Activated CD8-positive, alpha-beta memory T cell treated with anti-CD3 and anti-CD28 coated beads for 36 hours (primary cell): ENCODE data around the gene SLFNL1. TPM values are rescaled to one million over a fixed set of nuclear protein-coding genes. Genes with fewer than 3 reads are reported as not detected.

Source experiments
- CTCF ChIA-PET: fragments of 350-600 bp; sonication (Branson Sonifier 250); formaldehyde crosslinking; loops from one replicate; lab custom pipeline; 2021; ENCODE audit warnings: antibody characterized with exemption; lab: Charles Lee
- POLR2A ChIA-PET: fragments of 350-600 bp; sonication (Branson Sonifier 250); formaldehyde crosslinking; loops from one replicate; lab custom pipeline; 2021; ENCODE audit warnings: antibody characterized with exemption; lab: Charles Lee
- total RNA-seq, 2 experiments: library from RNA; stranded (reverse); gene quantifications; one replicate each; pipeline ENCODE4 v1.2.3, GENCODE V29; 2021

The SLFNL1 gene
- total RNA-seq, 2 experiments from 2014 or later = 0.06 to 0.11 TPM

- ChIA-PET POLR2A (no interaction called here), CTCF (interaction anchor here (1.0 kb wide), 1 partner anchor 44 kb away, joined by 4 read pairs; no protein-coding TSS in a partner anchor)
Observed at GRCh38 chr1:40998668-40999067, 22.9 kb downstream of the SLFNL1 start.

DNA sequence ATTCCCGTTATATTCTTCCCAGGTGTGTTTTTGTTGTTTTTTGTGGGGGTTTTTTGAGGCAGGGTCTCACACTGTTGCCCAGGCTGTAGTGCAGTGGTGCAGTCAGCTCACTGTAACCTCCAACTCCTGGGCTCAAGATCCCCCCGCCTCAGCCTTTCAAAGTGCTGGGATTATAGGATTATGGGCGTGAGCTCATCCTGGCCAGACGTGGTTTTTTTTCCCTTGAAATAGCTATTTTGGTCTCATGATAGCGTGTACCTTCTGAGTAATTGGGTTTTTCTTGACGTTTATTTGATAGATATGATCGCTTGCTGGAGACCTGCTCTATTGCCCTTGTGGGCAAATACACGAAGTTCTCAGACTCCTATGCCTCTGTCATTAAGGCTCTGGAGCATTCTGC, 24.4 kb downstream of the SLFNL1 start:
- POLR2A ChIA-PET = no interaction called here
- CTCF ChIA-PET = no interaction called here

DNA sequence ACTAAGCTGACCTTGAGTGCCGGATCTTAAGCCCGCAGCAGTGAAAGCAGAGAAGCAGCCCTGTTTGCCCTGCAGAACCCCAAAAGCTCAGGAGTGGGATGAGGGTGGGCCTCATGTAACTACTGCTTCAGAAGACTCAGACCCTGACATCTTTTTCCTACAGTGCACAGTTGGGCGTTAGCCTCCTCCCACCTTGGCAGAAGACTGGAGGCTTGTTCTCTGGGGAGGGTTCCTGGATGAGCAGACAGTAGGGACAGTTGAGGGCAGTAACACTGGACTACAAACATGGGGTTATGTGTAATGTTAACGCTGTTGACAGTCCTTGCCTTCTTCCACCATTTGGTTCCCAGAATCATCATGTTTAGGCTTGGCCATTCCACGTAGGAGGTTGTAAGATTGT, 32.5 kb downstream of the SLFNL1 start:
- ChIA-PET CTCF (no interaction called here), POLR2A (no interaction called here)

- CTCF ChIA-PET = no interaction called here
- POLR2A ChIA-PET = interaction anchor here (0.7 kb wide), 1 partner anchor 16 kb away, joined by 4 read pairs; no protein-coding TSS in a partner anchor
Observed at GRCh38 chr1:40988280-40988679, 33.2 kb downstream of the SLFNL1 start.

GRCh38 chr1:40987439-40988276, 33.9 kb downstream of the SLFNL1 start:
- ChIA-PET CTCF (no interaction called here), POLR2A (interaction anchor here (0.7 kb wide), 1 partner anchor 17 kb away, joined by 4 read pairs; no protein-coding TSS in a partner anchor)

GRCh38 chr1:40986956-40987355, 34.6 kb downstream of the SLFNL1 start:
- ChIA-PET CTCF (no interaction called here), POLR2A (no interaction called here)

DNA sequence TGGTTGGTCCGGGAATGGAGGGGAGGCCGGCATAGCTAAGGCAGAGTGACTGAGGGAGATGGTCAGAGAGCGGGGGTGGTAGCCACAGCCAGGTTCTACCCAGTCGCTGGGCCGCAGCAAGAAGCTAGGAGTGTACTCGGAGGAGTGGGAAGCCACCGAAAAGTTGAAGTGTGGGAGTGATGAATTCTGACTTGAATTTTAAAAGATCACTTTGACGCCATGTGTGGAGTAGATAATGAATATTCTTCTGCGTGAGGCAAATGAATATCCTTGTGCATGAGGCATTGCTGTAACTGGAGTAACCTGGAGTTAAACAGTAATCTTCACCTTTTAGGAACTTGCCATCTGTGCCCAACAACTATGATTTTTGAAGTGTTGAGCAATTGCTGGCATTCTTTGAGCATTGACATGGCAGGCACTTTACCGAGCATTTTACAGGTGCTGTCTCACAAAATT, 35.2 kb downstream of the SLFNL1 start:
- ChIA-PET POLR2A (interaction anchor here (0.9 kb wide), 1 partner anchor 17 kb away, joined by 4 read pairs; no protein-coding TSS in a partner anchor), CTCF (no interaction called here)

DNA sequence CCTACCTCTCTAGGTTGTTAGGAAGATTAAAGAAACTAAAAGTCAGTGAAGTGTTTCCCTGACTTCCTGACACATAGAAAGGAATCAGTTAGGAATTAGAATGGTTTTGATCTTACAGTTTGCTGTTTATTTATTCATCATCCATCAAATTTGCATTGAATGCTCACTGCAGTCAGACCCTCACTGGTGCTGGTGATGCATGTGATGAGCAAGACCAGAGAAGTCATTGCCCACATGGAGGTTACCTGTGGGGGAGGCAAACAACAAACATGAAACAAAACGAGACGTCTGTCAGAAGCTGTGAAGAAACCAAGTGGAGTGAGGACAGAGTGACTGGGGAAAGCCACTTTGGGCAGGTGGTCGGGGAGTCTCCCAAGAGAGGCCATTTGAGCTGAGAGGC, 35.6 kb downstream of the SLFNL1 start:
- CTCF ChIA-PET = no interaction called here
- POLR2A ChIA-PET = interaction anchor here (0.9 kb wide), 1 partner anchor 18 kb away, joined by 4 read pairs; no protein-coding TSS in a partner anchor

- POLR2A ChIA-PET = no interaction called here
- CTCF ChIA-PET = interaction anchor here (2.1 kb wide), 1 partner anchor 18 kb away, joined by 7 read pairs; no protein-coding TSS in a partner anchor
Observed at GRCh38 chr1:40985161-40985560, 36.4 kb downstream of the SLFNL1 start.

- CTCF ChIA-PET = interaction anchor here (2.1 kb wide), 1 partner anchor 19 kb away, joined by 7 read pairs; no protein-coding TSS in a partner anchor
- POLR2A ChIA-PET = interaction anchor here (1.2 kb wide), 1 partner anchor 19 kb away, joined by 8 read pairs; no protein-coding TSS in a partner anchor
Observed at GRCh38 chr1:40984531-40984930, 37.0 kb downstream of the SLFNL1 start.

- ChIA-PET CTCF (interaction anchor here (2.1 kb wide), 1 partner anchor 19 kb away, joined by 7 read pairs; no protein-coding TSS in a partner anchor), POLR2A (interaction anchor here (0.8 to 1.2 kb wide), 2 partner anchors 20 to 38 kb away, joined by 3 to 8 read pairs; partner anchors contain the start of gene SLFNL1)
Observed at GRCh38 chr1:40984066-40984465, 37.5 kb downstream of the SLFNL1 start.

DNA sequence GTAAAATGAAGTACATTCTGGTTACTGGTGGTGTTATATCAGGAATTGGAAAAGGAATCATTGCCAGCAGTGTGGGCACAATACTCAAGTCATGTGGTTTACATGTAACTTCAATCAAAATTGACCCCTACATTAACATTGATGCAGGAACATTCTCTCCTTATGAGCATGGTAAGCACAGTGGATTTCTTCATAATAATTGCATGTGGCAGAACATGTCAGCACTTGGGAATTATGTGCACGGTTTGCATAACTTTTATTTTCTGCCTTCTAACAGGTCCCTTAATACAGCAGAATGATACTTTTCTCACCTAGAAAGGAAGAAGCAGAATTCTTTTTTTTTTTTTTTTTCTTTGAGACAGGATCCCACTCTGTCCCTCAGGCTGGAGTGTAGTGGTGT, 38.2 kb downstream of the SLFNL1 start:
- POLR2A ChIA-PET = no interaction called here
- CTCF ChIA-PET = interaction anchor here (2.1 kb wide), 1 partner anchor 20 kb away, joined by 7 read pairs; no protein-coding TSS in a partner anchor

DNA sequence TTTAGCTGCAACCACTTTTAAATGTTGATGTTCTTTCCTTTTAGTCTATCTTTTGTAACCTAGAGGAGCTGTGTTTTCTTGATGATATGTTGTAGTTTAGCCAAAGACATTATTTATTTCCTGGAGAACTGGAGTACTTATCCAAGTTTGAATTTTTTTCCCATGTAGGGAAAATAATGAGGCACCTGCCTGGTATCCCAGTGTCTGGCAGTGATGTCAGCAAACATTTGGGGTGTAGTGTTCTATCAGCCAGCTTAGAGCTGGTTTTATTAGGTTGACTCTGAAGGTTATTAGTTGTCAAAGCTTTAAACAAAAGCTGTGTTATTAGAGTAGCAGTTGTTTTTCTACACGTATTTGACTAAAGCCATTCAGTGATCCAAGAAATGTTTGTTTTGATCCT, 38.8 kb downstream of the SLFNL1 start:
- POLR2A ChIA-PET = no interaction called here
- CTCF ChIA-PET = no interaction called here

DNA sequence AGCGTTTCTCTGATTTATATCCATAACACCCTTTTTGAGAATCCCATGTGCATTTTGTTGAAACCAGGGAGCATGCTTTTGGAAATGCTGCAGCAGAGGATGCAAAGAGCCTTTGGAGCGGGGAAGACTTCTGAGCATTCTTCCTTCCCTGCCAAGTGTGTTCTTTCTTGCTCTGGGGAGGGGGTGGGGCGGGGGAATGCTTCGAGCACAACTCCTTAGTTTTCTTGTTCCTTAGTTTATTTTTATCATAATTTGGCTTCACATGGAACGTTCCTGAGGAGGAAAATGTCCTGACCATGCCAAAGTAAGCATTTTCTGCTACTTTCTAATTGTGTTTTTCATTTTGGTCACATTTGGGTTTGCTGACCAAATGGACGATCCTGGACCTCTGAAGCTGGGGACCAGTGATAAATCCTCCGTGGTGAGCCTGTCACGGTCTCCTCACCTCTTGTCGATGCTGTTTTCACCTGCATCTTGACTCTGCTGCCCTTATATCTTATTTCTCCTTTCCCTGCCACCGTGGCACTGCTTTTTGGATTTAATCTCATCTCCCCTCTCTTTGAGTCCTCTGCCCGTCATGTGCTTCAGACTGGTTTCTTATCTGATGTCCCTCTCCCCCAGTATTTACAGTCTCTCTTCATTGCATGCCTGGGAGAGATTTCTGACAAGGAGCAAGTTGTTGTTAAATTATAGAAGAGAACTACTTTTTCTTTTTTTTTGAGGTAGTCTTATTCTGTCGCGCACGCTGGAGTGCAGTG, 39.7 kb downstream of the SLFNL1 start:
- ChIA-PET POLR2A (no interaction called here), CTCF (no interaction called here)

- CTCF ChIA-PET = interaction anchor here (1.0 kb wide), 2 partner anchors 23 to 32 kb away, joined by 3 read pairs; no protein-coding TSS in a partner anchor
- POLR2A ChIA-PET = interaction anchor here (0.6 to 2.0 kb wide), 5 partner anchors 23 to 639 kb away, joined by 4 to 7 read pairs (median 4); partner anchors contain the start of gene CITED4
Observed at GRCh38 chr1:40980453-40981121, 40.9 kb downstream of the SLFNL1 start.

- POLR2A ChIA-PET = interaction anchor here (0.6 to 2.0 kb wide), 9 partner anchors 15 to 1130 kb away, joined by 3 to 7 read pairs (median 4); partner anchors contain the start of gene CITED4
Observed at GRCh38 chr1:40980068-40980452, 41.5 kb downstream of the SLFNL1 start.

GRCh38 chr1:40979241-40980067, 42.1 kb downstream of the SLFNL1 start, which contains the start of gene CTPS1:
Gene CTPS1 (plus strand): TSS chr1:40979696. CDS start chr1:40983291, 3,595 bp downstream.
- ChIA-PET CTCF (interaction anchor here (1.0 to 1.7 kb wide), 3 partner anchors 24 to 205 kb away, joined by 3 to 5 read pairs (median 3); no protein-coding TSS in a partner anchor), POLR2A (interaction anchor here (0.6 to 2.0 kb wide), 8 partner anchors 16 to 1129 kb away, joined by 3 to 7 read pairs (median 4); partner anchors contain the start of gene CITED4)

More at GRCh38 chr1:40980068-40980452, 41.5 kb downstream of the SLFNL1 start:
- CTCF ChIA-PET = interaction anchor here (1.0 to 1.7 kb wide), 3 partner anchors 23 to 31 kb away, joined by 3 to 5 read pairs (median 3); no protein-coding TSS in a partner anchor
